SK-N-MC (cell line): Measurements from ENCODE around the gene ASPDH.

ENCODE experiments used
- EZH2 ChIP-seq: fragments of 200-600 bp; sonication (generic); IDR thresholded peaks from one replicate; pipeline ENCODE4 v1.6.1; 2017; ENCODE audit warnings: antibody characterized with exemption
- FOXP2 ChIP-seq: optimal IDR thresholded peaks from 2 replicates; pipeline ENCODE3; 2011; ENCODE audit warnings: mild to moderate bottlenecking, moderate library complexity; ENCODE audit not compliant: insufficient read depth; ENCODE audit errors: extremely low read length, control extremely low read depth
- POLR2AphosphoS5 ChIP-seq: IDR thresholded peaks from 2 replicates; pipeline ENCODE4 v1.6.1; 2012; ENCODE audit warnings: mild to moderate bottlenecking, low read depth, low read length, borderline replicate concordance

- no peak for TF ChIP-seq POLR2AphosphoS5
- TF ChIP-seq EZH2 = no peak
- no peak for TF ChIP-seq FOXP2
Measured at GRCh38 chr19:50537306-50537685, 23.6 kb upstream of the ASPDH start.
